WTC11 (cell line): Measurements from ENCODE around the gene ZNF277.

Experiments used
- ARID4B ChIP-seq: sonication (generic); formaldehyde crosslinking; IDR thresholded peaks from 2 replicates; pipeline ENCODE4 v1.8.0; 2023; ENCODE audit warnings: missing genetic modification reagents, mild to moderate bottlenecking, borderline replicate concordance
- CTCF ChIP-seq: fragments of 200-600 bp; IDR thresholded peaks from 2 replicates; pipeline ENCODE4 v1.8.0; 2022; ENCODE audit warnings: antibody characterized with exemption
- E2F1 ChIP-seq: sonication (generic); formaldehyde crosslinking; IDR thresholded peaks from 2 replicates; pipeline ENCODE4 v1.8.0; 2022; ENCODE audit warnings: mild to moderate bottlenecking, missing genetic modification reagents
- MAX ChIP-seq: sonication (generic); formaldehyde crosslinking; IDR thresholded peaks from 2 replicates; pipeline ENCODE4 v1.8.0; 2022; ENCODE audit warnings: mild to moderate bottlenecking, missing genetic modification reagents
- MXD4 ChIP-seq: fragments of 250-450 bp; sonication (Bioruptor Pico); IDR thresholded peaks from 2 replicates; pipeline ENCODE4 v1.8.0; 2021; ENCODE audit warnings: mild to moderate bottlenecking, moderate library complexity, borderline replicate concordance
- MYBL2 ChIP-seq: sonication (generic); formaldehyde crosslinking; IDR thresholded peaks from 2 replicates; pipeline ENCODE4 v1.8.1; 2023; ENCODE audit warnings: mild to moderate bottlenecking, moderate library complexity, missing genetic modification reagents
- NR1H2 ChIP-seq: sonication (generic); formaldehyde crosslinking; IDR thresholded peaks from 2 replicates; pipeline ENCODE4 v1.9.0; 2021; ENCODE audit warnings: mild to moderate bottlenecking, moderate library complexity, missing genetic modification reagents
- NR2C2 ChIP-seq: sonication (generic); formaldehyde crosslinking; IDR thresholded peaks from 2 replicates; pipeline ENCODE4 v1.8.0; 2022; ENCODE audit warnings: mild to moderate bottlenecking, missing genetic modification reagents
- NR3C1 ChIP-seq: sonication (generic); formaldehyde crosslinking; conservative IDR thresholded peaks from 2 replicates; pipeline ENCODE4 v1.8.1; 2023; ENCODE audit warnings: low read depth, mild to moderate bottlenecking, missing genetic modification reagents
- TF ChIP-seq, protein P1 (sequence below): sonication (generic); formaldehyde crosslinking; IDR thresholded peaks from 2 replicates; pipeline ENCODE4 v1.8.1; 2023; ENCODE audit warnings: mild to moderate bottlenecking, missing genetic modification reagents, moderate library complexity
- TF ChIP-seq, protein P2 (sequence below): sonication (generic); formaldehyde crosslinking; IDR thresholded peaks from 2 replicates; pipeline ENCODE4 v1.8.0; 2023; ENCODE audit warnings: mild to moderate bottlenecking, missing genetic modification reagents
- TF ChIP-seq, protein P3 (sequence below): sonication (generic); formaldehyde crosslinking; IDR thresholded peaks from 2 replicates; pipeline ENCODE4 v1.8.1; 2023; ENCODE audit warnings: mild to moderate bottlenecking, missing genetic modification reagents, borderline replicate concordance

DNA sequence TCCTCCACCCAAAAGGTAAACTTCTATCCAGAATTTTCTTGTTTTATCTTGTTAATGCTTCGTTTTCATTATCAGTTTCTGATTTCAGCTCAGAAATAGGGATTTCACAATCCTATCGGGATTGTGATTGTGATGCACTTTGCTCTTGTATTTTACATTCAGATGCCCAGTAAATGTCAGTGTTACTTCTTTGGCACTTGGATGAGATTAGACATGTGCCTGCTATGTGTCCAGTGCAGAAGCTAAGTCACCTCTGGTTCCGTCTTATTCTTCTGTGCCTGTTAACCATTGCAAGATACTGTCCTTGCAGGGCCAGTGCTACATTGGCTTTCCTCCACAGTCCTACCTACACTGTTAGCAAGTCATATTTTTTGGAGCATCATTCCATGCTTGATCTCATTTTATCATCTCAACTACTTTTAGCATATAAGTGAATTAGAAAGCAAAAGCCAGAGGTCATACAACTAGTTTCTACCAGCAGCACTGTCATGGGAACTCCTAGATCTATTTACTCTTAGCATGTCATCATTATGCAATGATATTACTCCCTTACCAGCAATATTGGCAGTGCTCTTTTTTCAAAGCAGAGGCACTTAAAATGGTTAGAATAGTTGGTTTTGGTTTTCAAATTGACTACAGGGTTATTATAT lies 26.7 kb downstream of the ZNF277 start:
- no peak for TF ChIP-seq E2F1 (CRISPR knock-in tag)
- TF ChIP-seq CTCF: no peak
- TF ChIP-seq, protein P1, sequence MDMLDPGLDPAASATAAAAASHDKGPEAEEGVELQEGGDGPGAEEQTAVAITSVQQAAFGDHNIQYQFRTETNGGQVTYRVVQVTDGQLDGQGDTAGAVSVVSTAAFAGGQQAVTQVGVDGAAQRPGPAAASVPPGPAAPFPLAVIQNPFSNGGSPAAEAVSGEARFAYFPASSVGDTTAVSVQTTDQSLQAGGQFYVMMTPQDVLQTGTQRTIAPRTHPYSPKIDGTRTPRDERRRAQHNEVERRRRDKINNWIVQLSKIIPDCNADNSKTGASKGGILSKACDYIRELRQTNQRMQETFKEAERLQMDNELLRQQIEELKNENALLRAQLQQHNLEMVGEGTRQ (CRISPR knock-in tag): no peak
- TF ChIP-seq MYBL2 (CRISPR knock-in tag): no peak
- TF ChIP-seq, protein P2, sequence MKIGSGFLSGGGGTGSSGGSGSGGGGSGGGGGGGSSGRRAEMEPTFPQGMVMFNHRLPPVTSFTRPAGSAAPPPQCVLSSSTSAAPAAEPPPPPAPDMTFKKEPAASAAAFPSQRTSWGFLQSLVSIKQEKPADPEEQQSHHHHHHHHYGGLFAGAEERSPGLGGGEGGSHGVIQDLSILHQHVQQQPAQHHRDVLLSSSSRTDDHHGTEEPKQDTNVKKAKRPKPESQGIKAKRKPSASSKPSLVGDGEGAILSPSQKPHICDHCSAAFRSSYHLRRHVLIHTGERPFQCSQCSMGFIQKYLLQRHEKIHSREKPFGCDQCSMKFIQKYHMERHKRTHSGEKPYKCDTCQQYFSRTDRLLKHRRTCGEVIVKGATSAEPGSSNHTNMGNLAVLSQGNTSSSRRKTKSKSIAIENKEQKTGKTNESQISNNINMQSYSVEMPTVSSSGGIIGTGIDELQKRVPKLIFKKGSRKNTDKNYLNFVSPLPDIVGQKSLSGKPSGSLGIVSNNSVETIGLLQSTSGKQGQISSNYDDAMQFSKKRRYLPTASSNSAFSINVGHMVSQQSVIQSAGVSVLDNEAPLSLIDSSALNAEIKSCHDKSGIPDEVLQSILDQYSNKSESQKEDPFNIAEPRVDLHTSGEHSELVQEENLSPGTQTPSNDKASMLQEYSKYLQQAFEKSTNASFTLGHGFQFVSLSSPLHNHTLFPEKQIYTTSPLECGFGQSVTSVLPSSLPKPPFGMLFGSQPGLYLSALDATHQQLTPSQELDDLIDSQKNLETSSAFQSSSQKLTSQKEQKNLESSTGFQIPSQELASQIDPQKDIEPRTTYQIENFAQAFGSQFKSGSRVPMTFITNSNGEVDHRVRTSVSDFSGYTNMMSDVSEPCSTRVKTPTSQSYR (CRISPR knock-in tag): no peak
- TF ChIP-seq NR1H2 (CRISPR knock-in tag): no peak
- TF ChIP-seq ARID4B: no peak
- TF ChIP-seq, protein P3, sequence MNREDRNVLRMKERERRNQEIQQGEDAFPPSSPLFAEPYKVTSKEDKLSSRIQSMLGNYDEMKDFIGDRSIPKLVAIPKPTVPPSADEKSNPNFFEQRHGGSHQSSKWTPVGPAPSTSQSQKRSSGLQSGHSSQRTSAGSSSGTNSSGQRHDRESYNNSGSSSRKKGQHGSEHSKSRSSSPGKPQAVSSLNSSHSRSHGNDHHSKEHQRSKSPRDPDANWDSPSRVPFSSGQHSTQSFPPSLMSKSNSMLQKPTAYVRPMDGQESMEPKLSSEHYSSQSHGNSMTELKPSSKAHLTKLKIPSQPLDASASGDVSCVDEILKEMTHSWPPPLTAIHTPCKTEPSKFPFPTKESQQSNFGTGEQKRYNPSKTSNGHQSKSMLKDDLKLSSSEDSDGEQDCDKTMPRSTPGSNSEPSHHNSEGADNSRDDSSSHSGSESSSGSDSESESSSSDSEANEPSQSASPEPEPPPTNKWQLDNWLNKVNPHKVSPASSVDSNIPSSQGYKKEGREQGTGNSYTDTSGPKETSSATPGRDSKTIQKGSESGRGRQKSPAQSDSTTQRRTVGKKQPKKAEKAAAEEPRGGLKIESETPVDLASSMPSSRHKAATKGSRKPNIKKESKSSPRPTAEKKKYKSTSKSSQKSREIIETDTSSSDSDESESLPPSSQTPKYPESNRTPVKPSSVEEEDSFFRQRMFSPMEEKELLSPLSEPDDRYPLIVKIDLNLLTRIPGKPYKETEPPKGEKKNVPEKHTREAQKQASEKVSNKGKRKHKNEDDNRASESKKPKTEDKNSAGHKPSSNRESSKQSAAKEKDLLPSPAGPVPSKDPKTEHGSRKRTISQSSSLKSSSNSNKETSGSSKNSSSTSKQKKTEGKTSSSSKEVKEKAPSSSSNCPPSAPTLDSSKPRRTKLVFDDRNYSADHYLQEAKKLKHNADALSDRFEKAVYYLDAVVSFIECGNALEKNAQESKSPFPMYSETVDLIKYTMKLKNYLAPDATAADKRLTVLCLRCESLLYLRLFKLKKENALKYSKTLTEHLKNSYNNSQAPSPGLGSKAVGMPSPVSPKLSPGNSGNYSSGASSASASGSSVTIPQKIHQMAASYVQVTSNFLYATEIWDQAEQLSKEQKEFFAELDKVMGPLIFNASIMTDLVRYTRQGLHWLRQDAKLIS (CRISPR knock-in tag): no peak
- no peak for TF ChIP-seq MXD4 (CRISPR knock-in tag)
- no peak for TF ChIP-seq NR3C1 (CRISPR knock-in tag)
- no peak for TF ChIP-seq NR2C2
- TF ChIP-seq MAX: no peak
